Measurements from ENCODE around the gene OR4D1. TPM values are rescaled to one million over a fixed set of nuclear protein-coding genes. Genes with fewer than 3 reads are reported as not detected.

OR4D1 gene
- total and polyA plus RNA-seq, 9 of the 15 experiments (the other 6 are each of a cell fraction or from before 2014, with no cell fraction given): not detected

DNA sequence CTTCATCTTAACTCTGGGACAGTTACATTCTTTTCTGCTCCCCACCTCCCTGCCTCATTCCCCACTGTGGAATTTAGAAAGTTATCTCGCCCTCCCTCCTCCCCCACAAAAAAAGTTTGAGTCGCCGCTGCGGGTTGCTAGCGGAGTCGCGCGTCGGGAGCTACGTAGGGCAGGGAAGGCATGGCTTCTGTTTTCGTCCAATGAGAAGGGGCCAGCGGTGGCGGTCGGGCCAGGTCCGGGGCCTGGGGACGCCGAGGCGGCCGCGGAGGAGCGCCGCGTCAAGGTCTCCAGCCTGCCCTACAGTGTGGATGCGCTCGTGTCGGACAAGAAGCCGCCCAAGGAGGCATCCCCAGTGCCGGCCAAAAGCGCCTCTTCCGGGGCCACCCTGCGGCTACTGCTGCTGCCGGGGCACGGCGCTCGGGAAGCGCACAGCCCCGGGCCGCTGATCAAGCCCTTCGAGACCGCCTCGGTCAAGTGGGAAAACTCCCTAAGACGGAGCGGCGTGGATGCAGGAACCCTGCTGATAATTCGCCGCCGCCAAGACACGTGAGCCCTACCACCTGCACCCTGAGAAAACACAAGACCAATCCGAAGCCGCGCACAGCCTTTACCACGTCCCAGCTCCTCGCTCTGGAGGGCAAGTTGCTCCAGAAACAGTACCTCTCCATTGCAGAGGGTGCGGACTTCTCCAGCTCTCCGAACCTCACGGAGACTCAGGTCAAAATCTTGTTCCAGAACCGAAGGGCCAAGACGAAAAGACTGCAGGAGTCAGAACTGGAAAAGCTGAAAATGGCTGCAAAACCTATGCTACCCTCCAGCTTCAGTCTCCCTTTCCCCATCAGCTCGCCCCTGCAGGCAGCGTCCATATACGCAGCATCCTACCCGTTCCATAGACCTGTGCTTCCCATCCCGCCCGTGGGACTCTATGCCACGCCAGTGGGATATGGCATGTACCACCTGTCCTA lies 8.9 kb downstream of the OR4D1 start:
- no peaks in the 10 kb centered on the region for H3K9me1 ChIP-seq (ENCODE audit: control insufficient read depth, insufficient read depth, low read length)
- H3K4me2 ChIP-seq (ENCODE audit: insufficient read depth, low read length): peak overlapping the region; percentile 40
- intact Hi-C loops (cut with micrococcal nuclease): no loop called here
- ATAC-seq (peak; percentile 61), DNase-seq (ENCODE audit: extremely low read depth in 1 of 4, low spot score in 3 of 4) (peak; percentile 14 to 33 (median 24)), FAIRE-seq (peak; percentile 40)
- H3K4me3 ChIP-seq: peak overlapping the region; percentile 23; the same call in 1 of the 2 replicates
- 5% methylated on average over 65 of the region's 65 CpGs for WGBS (ENCODE audit: insufficient coverage, low coverage, missing lambda C conversion rate)
- CTCF ChIA-PET (ENCODE audit: low intra/inter-chr PET ratio): no interaction called here
- H3K79me2 ChIP-seq (ENCODE audit: control insufficient read depth, insufficient read depth, low read length): no peaks in the 10 kb centered on the region
- BruUV-seq (replicated peaks): no TSS peak
- H4K20me1 ChIP-seq (replicated peaks; ENCODE audit: control insufficient read depth, insufficient read depth, low read length): no peaks in the 10 kb centered on the region
- in situ Hi-C loops (cut with MboI): no loop called here
- POLR2A ChIA-PET: interaction anchor here (0.7 kb wide), 1 partner anchor 296 kb away, joined by 4 read pairs; no protein-coding TSS in a partner anchor
- TF ChIP-seq JUN (IDR thresholded peaks at IDR 0.05; ENCODE audit: borderline replicate concordance, low read depth, low read length) (no peak), JUN (CRISPR knock-in tag; IDR thresholded peaks at IDR 0.05; ENCODE audit: borderline replicate concordance) (no peak), NCOA1 (IDR thresholded peaks at IDR 0.05; ENCODE audit: low read depth) (no peak), ZNF217 (CRISPR knock-in tag; IDR thresholded peaks at IDR 0.05) (no peak), TCF3 (CRISPR knock-in tag; IDR thresholded peaks at IDR 0.05) (no peak), GATAD2B (IDR thresholded peaks at IDR 0.05; ENCODE audit: borderline replicate concordance) (no peak), CREM (IDR thresholded peaks at IDR 0.05; ENCODE audit: low read depth) (0 out of 2 replicates have a peak, but pooled peaks have one; percentile 14), E2F6 (IDR thresholded peaks at IDR 0.05; ENCODE audit: borderline replicate concordance in 1 of 2, extremely low read depth in 1 of 2, insufficient read depth in 1 of 2, insufficient read length in 1 of 2, low read depth in 1 of 2, low read length in 1 of 2, poor library complexity in 1 of 2, severe bottlenecking in 1 of 2) (peak in 1 of 2 experiments; percentile 18), RUNX1 (IDR thresholded peaks at IDR 0.05; ENCODE audit: low read depth) (no peak), ZNF224 (CRISPR knock-in tag; IDR thresholded peaks at IDR 0.05) (no peak), UBTF (IDR thresholded peaks at IDR 0.05; ENCODE audit: borderline replicate concordance in 1 of 2, low read depth in 2 of 2, low read length in 2 of 2) (0 out of 4 replicates have a peak, but pooled peaks of 1 of the 2 experiments have one; percentile 48), XRCC5 (IDR thresholded peaks at IDR 0.05; ENCODE audit: low read depth, low read length) (no peak), IFI16 (CRISPR knock-in tag; IDR thresholded peaks at IDR 0.05) (no peak), ATF1 (CRISPR knock-in tag; IDR thresholded peaks at IDR 0.05) (no peak), ATF1 (tag; IDR thresholded peaks at IDR 0.05) (peak; percentile 53)
- no peak overlapping the region for H3K27ac ChIP-seq (ENCODE audit: extremely low read depth, low read depth, low read length)
- H2AFZ ChIP-seq (ENCODE audit: low read depth, low read length): peak overlapping the region; percentile 52; the same call in 1 of the 2 replicates
- H3K9ac ChIP-seq (ENCODE audit: insufficient read depth in 1 of 2, low read depth in 2 of 2, low read length in 2 of 2): peak overlapping the region in 1 of 2 experiments; percentile 66; a peak in 2 of 4 replicates
- peaks cover 0 to 7% of the 10 kb centered on the region in 2 experiments; a peak in 2 of 5 replicates for H3K4me1 ChIP-seq (replicated peaks in 1 of 2; ENCODE audit: control insufficient read depth in 2 of 2, insufficient read depth in 2 of 2, low read length in 2 of 2)
- H3K36me3 ChIP-seq (ENCODE audit: control insufficient read depth, insufficient read depth, low read length): no peaks in the 10 kb centered on the region
- H3K27me3 ChIP-seq (ENCODE audit: control insufficient read depth in 2 of 2, insufficient read depth in 2 of 2, low read length in 2 of 2): peaks cover 24 to 39% of the 10 kb centered on the region in 2 experiments
- no peaks in the 10 kb centered on the region for H3K9me3 ChIP-seq (replicated peaks; ENCODE audit: control insufficient read depth, insufficient read depth, low read depth, low read length)
